Osteoblast (primary cell): ENCODE measurements around the gene AFAP1L2. TPM values are rescaled to one million over a fixed set of nuclear protein-coding genes. Genes with fewer than 3 reads are reported as not detected.

ENCODE experiments used
- DNase-seq: peaks from one replicate; pipeline ENCODE4 v3.0.0; 2011; ENCODE audit warnings: low spot score, mixed read lengths; ENCODE audit not compliant: insufficient read length; ENCODE audit errors: missing footprints
- H2AFZ ChIP-seq: 2 replicates; pipeline ENCODE4 v1.6.0; 2011; ENCODE audit warnings: mild to moderate bottlenecking, low read length
- H3K27ac ChIP-seq: 2 replicates; pipeline ENCODE4 v1.5.1; 2011; ENCODE audit warnings: mild to moderate bottlenecking, low read depth, low read length, moderate library complexity
- H3K27me3 ChIP-seq: 2 replicates; pipeline ENCODE4 v1.6.0; 2012; ENCODE audit warnings: mild to moderate bottlenecking, control low read depth, inconsistent platforms, low read length, moderate library complexity; ENCODE audit not compliant: insufficient read depth
- H3K36me3 ChIP-seq: 2 replicates; pipeline ENCODE4 v1.5.1; 2011; ENCODE audit warnings: mild to moderate bottlenecking, low read length, control low read depth, moderate library complexity; ENCODE audit not compliant: insufficient read depth
- H3K4me1 ChIP-seq: 2 replicates; pipeline ENCODE4 v1.5.1; 2011; ENCODE audit warnings: mild to moderate bottlenecking, low read length, control low read depth, moderate library complexity; ENCODE audit not compliant: insufficient read depth
- H3K4me2 ChIP-seq: 2 replicates; pipeline ENCODE4 v1.6.0; 2011; ENCODE audit warnings: mild to moderate bottlenecking, low read length; ENCODE audit not compliant: insufficient read depth
- H3K4me3 ChIP-seq: fragments of 200-600 bp; sonication (generic); 3 replicates; pipeline ENCODE4 v1.5.1; 2012; ENCODE audit warnings: mild to moderate bottlenecking, low read length, inconsistent platforms; ENCODE audit not compliant: insufficient read depth
- H3K79me2 ChIP-seq: 2 replicates; pipeline ENCODE4 v1.6.0; 2012; ENCODE audit warnings: mild to moderate bottlenecking, low read length, control low read depth, inconsistent platforms; ENCODE audit not compliant: insufficient read depth
- H3K9me3 ChIP-seq: 2 replicates; pipeline ENCODE4 v1.5.1; 2011; ENCODE audit warnings: low read depth, low read length, control low read depth
- H4K20me1 ChIP-seq: 2 replicates; pipeline ENCODE4 v1.6.0; 2012; ENCODE audit warnings: mild to moderate bottlenecking, low read length, control low read depth; ENCODE audit not compliant: insufficient read depth
- total RNA-seq: library from RNA; depleted of rRNA; stranded (reverse); fragments of >200 nt; gene quantifications from 2 replicates; pipeline ENCODE4 v1.2.3, GENCODE V29; 2012
- TF ChIP-seq, protein P1 (sequence below): IDR thresholded peaks from 2 replicates; pipeline ENCODE4 v1.5.1; 2011; ENCODE audit warnings: mild to moderate bottlenecking, low read depth, low read length, moderate library complexity; ENCODE audit errors: extremely low read depth

The AFAP1L2 gene
- total RNA-seq, 1 donor, result 0.36 TPM

DNA sequence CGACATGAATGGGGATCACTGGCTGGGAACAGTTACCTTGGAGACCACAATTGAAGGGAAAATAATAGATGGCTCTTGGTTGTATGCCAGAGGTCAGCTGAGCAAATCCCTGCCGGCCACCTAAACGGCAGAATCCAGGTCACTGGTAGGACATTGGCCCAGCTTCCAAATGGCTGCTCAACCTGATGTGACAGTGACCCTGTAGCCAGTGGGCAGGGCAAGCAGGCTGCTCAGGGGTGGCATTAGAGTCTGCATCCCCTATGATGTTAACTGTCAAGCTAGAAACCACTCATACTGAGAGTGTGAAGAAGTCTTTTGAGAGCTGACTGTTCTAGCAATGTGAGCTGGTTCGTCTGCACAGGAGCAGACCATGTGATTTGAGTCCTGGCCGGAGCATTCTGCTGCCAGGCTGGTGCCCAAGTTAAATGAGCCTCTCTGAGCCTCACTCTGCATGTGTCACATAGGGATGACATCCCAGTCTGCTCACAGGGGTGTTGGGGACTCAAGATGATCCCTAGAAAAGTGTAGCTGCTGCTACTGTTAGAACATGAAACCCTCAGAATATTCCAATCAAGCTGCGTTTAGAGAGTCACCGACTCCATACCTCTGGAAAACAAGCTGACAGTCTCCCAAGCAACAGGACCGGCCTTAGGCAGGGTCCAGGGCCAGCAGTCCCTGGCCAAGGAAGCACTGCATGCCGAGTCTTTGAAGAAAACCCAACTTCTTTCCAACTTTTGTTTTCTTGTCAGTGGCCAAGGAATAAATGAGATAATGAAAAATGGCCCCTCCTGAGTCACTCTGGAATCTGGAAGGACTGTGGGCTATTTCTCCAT is 95.6 kb downstream of the AFAP1L2 start:
- no peaks in the 10 kb centered on the region for H3K79me2 ChIP-seq
- no peaks in the 10 kb centered on the region for H3K27me3 ChIP-seq
- no peak overlapping the region for H3K4me2 ChIP-seq
- H3K4me3 ChIP-seq, result no peak overlapping the region
- H2AFZ ChIP-seq, result no peak overlapping the region
- no peak overlapping the region for H3K27ac ChIP-seq
- no peaks in the 10 kb centered on the region for H3K36me3 ChIP-seq
- TF ChIP-seq, protein P1, sequence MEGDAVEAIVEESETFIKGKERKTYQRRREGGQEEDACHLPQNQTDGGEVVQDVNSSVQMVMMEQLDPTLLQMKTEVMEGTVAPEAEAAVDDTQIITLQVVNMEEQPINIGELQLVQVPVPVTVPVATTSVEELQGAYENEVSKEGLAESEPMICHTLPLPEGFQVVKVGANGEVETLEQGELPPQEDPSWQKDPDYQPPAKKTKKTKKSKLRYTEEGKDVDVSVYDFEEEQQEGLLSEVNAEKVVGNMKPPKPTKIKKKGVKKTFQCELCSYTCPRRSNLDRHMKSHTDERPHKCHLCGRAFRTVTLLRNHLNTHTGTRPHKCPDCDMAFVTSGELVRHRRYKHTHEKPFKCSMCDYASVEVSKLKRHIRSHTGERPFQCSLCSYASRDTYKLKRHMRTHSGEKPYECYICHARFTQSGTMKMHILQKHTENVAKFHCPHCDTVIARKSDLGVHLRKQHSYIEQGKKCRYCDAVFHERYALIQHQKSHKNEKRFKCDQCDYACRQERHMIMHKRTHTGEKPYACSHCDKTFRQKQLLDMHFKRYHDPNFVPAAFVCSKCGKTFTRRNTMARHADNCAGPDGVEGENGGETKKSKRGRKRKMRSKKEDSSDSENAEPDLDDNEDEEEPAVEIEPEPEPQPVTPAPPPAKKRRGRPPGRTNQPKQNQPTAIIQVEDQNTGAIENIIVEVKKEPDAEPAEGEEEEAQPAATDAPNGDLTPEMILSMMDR, result no peak
- peaks cover 25% of the 10 kb centered on the region for H3K4me1 ChIP-seq
- peak; percentile 75 for DNase-seq
- no peaks in the 10 kb centered on the region for H3K9me3 ChIP-seq
- H4K20me1 ChIP-seq, result no peaks in the 10 kb centered on the region

DNA sequence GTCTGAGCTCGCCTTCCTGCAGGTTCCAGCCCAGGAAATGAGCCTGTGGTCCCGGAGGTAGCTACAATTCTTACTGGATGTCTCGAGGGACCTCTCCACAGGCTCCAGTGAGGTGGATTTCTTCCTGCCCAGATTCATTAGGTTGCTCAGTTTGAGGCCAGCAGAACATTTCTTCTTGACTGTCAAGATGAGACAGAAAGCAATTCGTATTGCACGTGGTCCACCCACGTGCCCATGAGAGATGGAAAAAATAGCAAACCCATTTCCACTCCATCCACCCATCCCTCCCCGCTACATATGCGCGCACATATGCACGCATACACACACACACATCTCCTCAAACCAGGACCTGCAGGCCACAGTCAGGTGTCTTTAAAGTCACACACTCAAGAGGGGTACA is 96.6 kb downstream of the AFAP1L2 start:
- Histone ChIP-seq H2AFZ (no peak overlapping the region), H3K4me2 (no peak overlapping the region), H3K4me1 (peaks cover 25% of the 10 kb centered on the region), H4K20me1 (no peaks in the 10 kb centered on the region), H3K36me3 (no peaks in the 10 kb centered on the region), H3K27me3 (no peaks in the 10 kb centered on the region), H3K79me2 (no peaks in the 10 kb centered on the region), H3K27ac (no peak overlapping the region), H3K9me3 (no peaks in the 10 kb centered on the region), H3K4me3 (no peak overlapping the region)
- no peak for DNase-seq
- TF ChIP-seq, protein P1, result no peak

- Histone ChIP-seq H3K4me2 (peak overlapping the region; percentile 74), H3K9me3 (no peaks in the 10 kb centered on the region), H3K27ac (peak overlapping the region; percentile 53), H4K20me1 (no peaks in the 10 kb centered on the region), H3K4me1 (peaks cover 25% of the 10 kb centered on the region), H2AFZ (no peak overlapping the region), H3K27me3 (peaks cover 3% of the 10 kb centered on the region), H3K79me2 (no peaks in the 10 kb centered on the region), H3K36me3 (no peaks in the 10 kb centered on the region), H3K4me3 (peak overlapping the region; percentile 13)
- TF ChIP-seq, protein P1, result no peak
- peak; percentile 99 for DNase-seq
Observed at GRCh38 chr10:114306116-114306973, 98.0 kb downstream of the AFAP1L2 start.

DNA sequence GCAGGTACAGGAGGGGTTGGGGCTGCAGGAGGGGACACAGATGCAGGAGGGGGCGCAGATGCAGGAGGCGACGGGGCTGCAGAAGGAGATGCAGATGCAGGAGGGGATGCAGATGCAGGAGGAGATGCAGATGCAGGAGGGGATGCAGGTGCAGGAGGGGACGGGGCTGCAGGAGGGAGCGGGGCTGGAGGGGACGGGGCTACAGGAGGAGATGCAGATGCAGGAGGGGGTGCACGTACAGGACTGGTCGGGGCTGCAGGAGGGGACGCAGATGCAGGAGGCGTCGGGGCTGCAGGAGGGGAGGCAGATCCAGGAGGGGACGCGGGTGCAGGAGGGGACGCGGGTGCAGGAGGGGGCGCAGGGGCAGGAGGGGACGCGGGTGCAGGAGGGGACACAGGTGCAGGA is 98.8 kb downstream of the AFAP1L2 start:
- Histone ChIP-seq H3K4me1 (peaks cover 25% of the 10 kb centered on the region), H3K79me2 (no peaks in the 10 kb centered on the region), H3K27me3 (peaks cover 10% of the 10 kb centered on the region), H3K9me3 (no peaks in the 10 kb centered on the region), H3K4me3 (no peak overlapping the region), H3K27ac (no peak overlapping the region), H3K36me3 (no peaks in the 10 kb centered on the region), H2AFZ (no peak overlapping the region), H3K4me2 (no peak overlapping the region), H4K20me1 (no peaks in the 10 kb centered on the region)
- DNase-seq, result no peak
- TF ChIP-seq, protein P1, result no peak
